Measurements from ENCODE around the gene TMEM81. TPM values are rescaled to one million over a fixed set of nuclear protein-coding genes. Genes with fewer than 3 reads are reported as not detected.

TMEM81 gene
- polyA plus RNA-seq, 1 donor (not counting 4 experiments of a cell fraction or from before 2014, with no cell fraction given), result 1.4 TPM

- H3K4me3 ChIP-seq (ENCODE audit: control insufficient read depth in 2 of 3, extremely low read depth in 1 of 3, insufficient read depth in 2 of 3, low read depth in 1 of 3, low read length in 3 of 3), result no peak overlapping the region
- no peak for FAIRE-seq
- TF ChIP-seq CTCF (optimal IDR thresholded peaks at IDR 0.05 in 1 of 3, IDR thresholded peaks at IDR 0.05 in 1 of 3, conservative IDR thresholded peaks at IDR 0.05 in 1 of 3; ENCODE audit: extremely low read depth in 1 of 3, insufficient read depth in 2 of 3, low read length in 3 of 3), result no peak
- no peak for TF ChIP-seq EZH2 (IDR thresholded peaks at IDR 0.05; ENCODE audit: low read length)
These were observed 36.5 kb downstream of the TMEM81 start for GRCh38 chr1:205047764-205048231.

GRCh38 chr1:205046870-205047269 is 37.4 kb downstream of the TMEM81 start:
- H3K9ac ChIP-seq (ENCODE audit: control insufficient read depth, extremely low read depth, insufficient read depth, low read length), result no peak overlapping the region
- H3K9me3 ChIP-seq (ENCODE audit: control insufficient read depth, low read depth, low read length), result no peaks in the 10 kb centered on the region
- H2AFZ ChIP-seq (ENCODE audit: control insufficient read depth, low read length), result no peak overlapping the region
- dilution Hi-C loops (cut with MboI; ENCODE audit: extremely low pct_ligation_motif_present, low sequenced_read_pairs), result no loop called here
- no peak overlapping the region for H3K4me3 ChIP-seq (ENCODE audit: control insufficient read depth in 2 of 3, extremely low read depth in 1 of 3, insufficient read depth in 2 of 3, low read depth in 1 of 3, low read length in 3 of 3)
- H3K79me2 ChIP-seq (ENCODE audit: control insufficient read depth, insufficient read depth, low read length), result no peaks in the 10 kb centered on the region
- DNase-seq (ENCODE audit: low read depth, low spot score), result no peak
- H3K36me3 ChIP-seq (ENCODE audit: control insufficient read depth in 2 of 2, extremely low read depth in 1 of 2, insufficient read depth in 2 of 2, low read length in 2 of 2), result no peaks in the 10 kb centered on the region
- no peak for FAIRE-seq
- no peak overlapping the region for H3K4me2 ChIP-seq (ENCODE audit: control insufficient read depth, extremely low read depth, insufficient read depth, low read depth, low read length)
- H3K9me1 ChIP-seq (ENCODE audit: control insufficient read depth, extremely low read depth, insufficient read depth, low read length), result no peaks in the 10 kb centered on the region
- TF ChIP-seq CTCF (optimal IDR thresholded peaks at IDR 0.05 in 1 of 3, IDR thresholded peaks at IDR 0.05 in 1 of 3, conservative IDR thresholded peaks at IDR 0.05 in 1 of 3; ENCODE audit: extremely low read depth in 1 of 3, insufficient read depth in 2 of 3, low read length in 3 of 3) (no peak), EZH2 (IDR thresholded peaks at IDR 0.05; ENCODE audit: low read length) (no peak)
- H3K27me3 ChIP-seq (ENCODE audit: control insufficient read depth, extremely low read depth, insufficient read depth, low read length), result peaks cover 68% of the 10 kb centered on the region
- H4K20me1 ChIP-seq (ENCODE audit: control insufficient read depth, extremely low read depth, insufficient read depth, low read length), result no peaks in the 10 kb centered on the region
- H3K27ac ChIP-seq (ENCODE audit: control insufficient read depth, insufficient read depth, low read length), result no peak overlapping the region
- no peaks in the 10 kb centered on the region for H3K4me1 ChIP-seq (ENCODE audit: control insufficient read depth, extremely low read depth, insufficient read depth, low read length)

More at GRCh38 chr1:205047764-205048231, 36.5 kb downstream of the TMEM81 start:
- Histone ChIP-seq H3K27me3 (ENCODE audit: control insufficient read depth, extremely low read depth, insufficient read depth, low read length) (peaks cover 60% of the 10 kb centered on the region), H3K4me2 (ENCODE audit: control insufficient read depth, extremely low read depth, insufficient read depth, low read depth, low read length) (no peak overlapping the region), H4K20me1 (ENCODE audit: control insufficient read depth, extremely low read depth, insufficient read depth, low read length) (no peaks in the 10 kb centered on the region), H3K79me2 (ENCODE audit: control insufficient read depth, insufficient read depth, low read length) (no peaks in the 10 kb centered on the region), H3K36me3 (ENCODE audit: control insufficient read depth in 2 of 2, extremely low read depth in 1 of 2, insufficient read depth in 2 of 2, low read length in 2 of 2) (no peaks in the 10 kb centered on the region), H2AFZ (ENCODE audit: control insufficient read depth, low read length) (no peak overlapping the region), H3K9me3 (ENCODE audit: control insufficient read depth, low read depth, low read length) (no peaks in the 10 kb centered on the region), H3K9ac (ENCODE audit: control insufficient read depth, extremely low read depth, insufficient read depth, low read length) (no peak overlapping the region), H3K9me1 (ENCODE audit: control insufficient read depth, extremely low read depth, insufficient read depth, low read length) (no peaks in the 10 kb centered on the region), H3K27ac (ENCODE audit: control insufficient read depth, insufficient read depth, low read length) (no peak overlapping the region), H3K4me1 (ENCODE audit: control insufficient read depth, extremely low read depth, insufficient read depth, low read length) (no peaks in the 10 kb centered on the region)
- no peak for DNase-seq (ENCODE audit: low read depth, low spot score)
- dilution Hi-C loops (cut with MboI; ENCODE audit: extremely low pct_ligation_motif_present, low sequenced_read_pairs), result no loop called here

All from keratinocyte (primary cell).